ENCODE results near the gene ZSCAN22. TPM values are rescaled to one million over a fixed set of nuclear protein-coding genes. Genes with fewer than 3 reads are reported as not detected.
A peak's percentile ranks its signal among the peaks of the same experiment; 100 is the strongest.

The ZSCAN22 gene
- total RNA-seq, 4 donors from 2014 or later = 2.5 to 4.6 (median 4.0) TPM

- no peak for TF ChIP-seq POLR2A (IDR thresholded peaks at IDR 0.05)
- peak in 1 of 3 donors; percentile 6 for DNase-seq
- Histone ChIP-seq H3K36me3 (peaks cover 0 to 28% (median 2%) of the 10 kb centered on the region in 3 donors), H3K4me1 (no peaks in the 10 kb centered on the region), H3K27ac (no peak overlapping the region), H3K9me3 (no peaks in the 10 kb centered on the region), H3K4me3 (no peak overlapping the region), H3K27me3 (no peaks in the 10 kb centered on the region)
Measured at GRCh38 chr19:58317476-58318072, 9.2 kb upstream of the ZSCAN22 start.

DNA sequence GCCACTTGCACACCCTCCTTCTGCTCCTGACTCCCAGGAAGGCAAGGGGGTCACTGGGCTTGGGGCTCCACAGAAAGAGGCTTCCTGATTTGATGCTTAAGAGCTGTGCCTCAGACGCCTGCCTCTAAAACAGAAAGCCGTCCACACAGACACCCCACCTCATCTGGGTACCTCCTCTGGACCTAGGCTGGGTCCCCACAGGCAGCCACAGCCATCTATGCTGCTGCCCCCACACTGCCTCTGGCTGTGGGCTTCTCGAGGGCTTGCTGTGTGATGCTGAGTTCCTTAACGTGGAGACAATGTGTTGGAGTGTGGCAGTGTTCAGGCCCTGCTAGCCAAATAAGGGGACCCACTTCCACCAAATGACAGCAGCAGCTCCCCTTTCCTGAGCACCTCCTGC is 8.5 kb upstream of the ZSCAN22 start:
- H3K27me3 ChIP-seq = no peaks in the 10 kb centered on the region
- H3K36me3 ChIP-seq = peaks cover 0 to 20% (median 0%) of the 10 kb centered on the region in 3 donors
- TF ChIP-seq, protein P1, sequence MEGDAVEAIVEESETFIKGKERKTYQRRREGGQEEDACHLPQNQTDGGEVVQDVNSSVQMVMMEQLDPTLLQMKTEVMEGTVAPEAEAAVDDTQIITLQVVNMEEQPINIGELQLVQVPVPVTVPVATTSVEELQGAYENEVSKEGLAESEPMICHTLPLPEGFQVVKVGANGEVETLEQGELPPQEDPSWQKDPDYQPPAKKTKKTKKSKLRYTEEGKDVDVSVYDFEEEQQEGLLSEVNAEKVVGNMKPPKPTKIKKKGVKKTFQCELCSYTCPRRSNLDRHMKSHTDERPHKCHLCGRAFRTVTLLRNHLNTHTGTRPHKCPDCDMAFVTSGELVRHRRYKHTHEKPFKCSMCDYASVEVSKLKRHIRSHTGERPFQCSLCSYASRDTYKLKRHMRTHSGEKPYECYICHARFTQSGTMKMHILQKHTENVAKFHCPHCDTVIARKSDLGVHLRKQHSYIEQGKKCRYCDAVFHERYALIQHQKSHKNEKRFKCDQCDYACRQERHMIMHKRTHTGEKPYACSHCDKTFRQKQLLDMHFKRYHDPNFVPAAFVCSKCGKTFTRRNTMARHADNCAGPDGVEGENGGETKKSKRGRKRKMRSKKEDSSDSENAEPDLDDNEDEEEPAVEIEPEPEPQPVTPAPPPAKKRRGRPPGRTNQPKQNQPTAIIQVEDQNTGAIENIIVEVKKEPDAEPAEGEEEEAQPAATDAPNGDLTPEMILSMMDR (IDR thresholded peaks at IDR 0.05) = no peak
- TF ChIP-seq POLR2A (IDR thresholded peaks at IDR 0.05) = no peak
- peak in 1 of 3 donors; percentile 10 for DNase-seq
- no peaks in the 10 kb centered on the region for H3K9me3 ChIP-seq
- H3K4me1 ChIP-seq = no peaks in the 10 kb centered on the region
- no peak overlapping the region for H3K27ac ChIP-seq
- H3K4me3 ChIP-seq = no peak overlapping the region

DNA sequence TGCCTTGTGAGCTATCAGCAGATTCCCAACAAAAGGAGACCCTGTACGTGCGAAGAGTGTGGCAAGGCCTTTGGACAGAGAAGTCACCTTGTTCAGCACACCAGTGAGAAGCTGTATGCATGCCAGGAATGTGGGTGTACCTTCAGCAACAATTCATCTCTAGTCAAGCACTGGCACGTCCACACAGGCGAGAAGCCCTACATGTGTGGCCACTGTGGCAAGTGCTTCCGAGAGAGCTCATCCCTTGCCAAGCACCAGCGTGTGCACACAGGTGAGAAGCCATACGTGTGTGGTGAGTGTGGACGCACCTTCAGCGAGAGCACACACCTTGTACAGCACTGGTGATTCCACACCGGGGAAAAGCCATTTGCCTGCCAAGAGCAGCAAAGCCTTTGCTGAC is 7.6 kb upstream of the ZSCAN22 start:
- Histone ChIP-seq H3K27ac (no peak overlapping the region), H3K4me3 (no peak overlapping the region), H3K4me1 (no peaks in the 10 kb centered on the region), H3K9me3 (no peaks in the 10 kb centered on the region), H3K36me3 (peaks cover 0 to 13% (median 0%) of the 10 kb centered on the region in 3 donors), H3K27me3 (no peaks in the 10 kb centered on the region)
- DNase-seq = peak in 1 of 3 donors; percentile 32
- TF ChIP-seq, protein P1 (IDR thresholded peaks at IDR 0.05) = no peak
- TF ChIP-seq POLR2A (IDR thresholded peaks at IDR 0.05) = no peak

- H3K27ac ChIP-seq = no peak overlapping the region
- no peak for TF ChIP-seq POLR2A (IDR thresholded peaks at IDR 0.05)
- TF ChIP-seq, protein P1 (IDR thresholded peaks at IDR 0.05) = no peak
Measured at GRCh38 chr19:58325311-58326022, 1.3 kb upstream of the ZSCAN22 start.

DNA sequence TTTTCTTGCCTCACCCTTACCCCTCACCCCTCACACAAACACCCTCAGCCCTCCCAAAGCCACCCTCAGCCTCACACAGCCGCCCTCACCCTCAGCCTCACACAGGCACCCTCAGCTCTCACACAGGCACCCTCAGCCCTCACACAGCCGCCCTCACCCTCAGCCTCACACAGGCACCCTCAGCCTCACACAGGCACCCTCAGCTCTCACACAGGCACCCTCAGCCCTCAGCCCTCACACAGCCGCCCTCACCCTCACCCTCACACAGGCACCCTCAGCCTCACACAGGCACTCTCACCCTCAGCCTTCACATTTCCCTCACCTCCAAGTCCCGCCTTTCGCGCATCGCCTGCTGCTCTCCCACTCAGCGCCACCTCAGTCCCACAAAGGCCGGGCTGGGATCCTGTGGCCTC is 287 bp upstream of the ZSCAN22 start:
- DNase-seq = no peak
- Histone ChIP-seq H3K36me3 (no peaks in the 10 kb centered on the region), H3K4me3 (peak overlapping the region; percentile 56 to 92 (median 70)), H3K27ac (peak overlapping the region; percentile 71 to 94 (median 87)), H3K4me1 (peaks cover 0 to 24% (median 7%) of the 10 kb centered on the region in 4 donors), H3K27me3 (no peaks in the 10 kb centered on the region), H3K9me3 (no peaks in the 10 kb centered on the region)
- TF ChIP-seq POLR2A (IDR thresholded peaks at IDR 0.05) = no peak
- TF ChIP-seq, protein P1 (IDR thresholded peaks at IDR 0.05) = no peak

More at GRCh38 chr19:58325311-58326022, 1.3 kb upstream of the ZSCAN22 start:
- no peaks in the 10 kb centered on the region for H3K36me3 ChIP-seq
- H3K4me3 ChIP-seq = peak overlapping the region in 1 of 4 donors; percentile 68
- no peaks in the 10 kb centered on the region for H3K27me3 ChIP-seq
- H3K9me3 ChIP-seq = no peaks in the 10 kb centered on the region
- DNase-seq = no peak
- peaks cover 0 to 24% (median 7%) of the 10 kb centered on the region in 4 donors for H3K4me1 ChIP-seq

DNA sequence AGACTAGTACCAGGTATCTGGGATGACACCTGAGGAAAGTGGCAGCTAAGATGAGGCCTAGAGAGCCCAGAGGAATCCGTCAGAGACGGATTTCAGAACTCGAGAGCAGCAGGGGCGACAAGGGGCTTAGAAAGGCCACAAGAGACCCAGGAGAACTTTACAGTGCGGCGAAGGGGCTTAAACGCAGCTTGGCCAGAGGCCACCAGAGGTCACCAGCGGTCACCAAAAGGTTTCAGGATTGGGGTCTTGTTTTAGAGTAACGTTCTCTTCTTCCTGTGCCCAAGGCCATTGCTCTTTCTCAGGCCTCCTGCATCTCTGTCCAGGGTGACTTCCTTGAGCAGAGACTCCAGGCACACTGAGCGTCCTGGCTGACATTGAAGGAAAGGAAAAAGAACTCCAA is 2.2 kb downstream of the ZSCAN22 start:
- no peaks in the 10 kb centered on the region for H3K9me3 ChIP-seq
- no peak overlapping the region for H3K4me3 ChIP-seq
- TF ChIP-seq POLR2A (IDR thresholded peaks at IDR 0.05) = no peak
- TF ChIP-seq, protein P1 (IDR thresholded peaks at IDR 0.05) = peak in 1 of 6 experiments; percentile 18
- no peak overlapping the region for H3K27ac ChIP-seq
- peak in 1 of 3 donors; percentile 24 for DNase-seq
- H3K4me1 ChIP-seq = peaks cover 0 to 24% (median 7%) of the 10 kb centered on the region in 4 donors
- no peaks in the 10 kb centered on the region for H3K27me3 ChIP-seq
- H3K36me3 ChIP-seq = no peaks in the 10 kb centered on the region

All from Peyer's patch (tissue), 4 donors.